HEK293 (cell line): ENCODE data around the gene EIF4G3.

ENCODE experiments used
- CTCF ChIA-PET: fragments of 350-600 bp; formaldehyde crosslinking; extraction: SDS; loops from one replicate; lab custom pipeline; 2021; ENCODE audit warnings: antibody characterized with exemption; lab: Yijun Ruan, JAX
- POLR2A ChIA-PET: fragments of 300-600 bp; formaldehyde crosslinking; extraction: SDS; loops from one replicate; lab custom pipeline; 2020; ENCODE audit warnings: antibody characterized with exemption, inconsistent platforms; lab: Yijun Ruan, JAX
- H3K27ac ChIP-seq: fragments of 200-500 bp; sonication (Bioruptor generic); 2 replicates; pipeline ENCODE4 v1.5.1; 2014; ENCODE audit warnings: low read depth, low read length, control low read depth, inconsistent platforms; ENCODE audit errors: extremely low read depth
- H3K36me3 ChIP-seq, 2 experiments: fragments of 200-500 bp in 1 of 2; sonication (Bioruptor generic) in 1 of 2; 1 replicate in 1 of 2; 2 replicates in 1 of 2; pipeline ENCODE4 v1.5.1; 2014 to 2017; ENCODE audit warnings: inconsistent platforms in 2 of 2, low read length in 2 of 2; ENCODE audit not compliant: control insufficient read depth in 2 of 2, insufficient read depth in 1 of 2
- H3K4me1 ChIP-seq: fragments of 200-500 bp; sonication (Bioruptor generic); 2 replicates; pipeline ENCODE4 v1.5.1; 2014; ENCODE audit warnings: mild to moderate bottlenecking, low read length, inconsistent platforms; ENCODE audit not compliant: control insufficient read depth, insufficient read depth
- H3K4me3 ChIP-seq: 2 replicates; pipeline ENCODE4 v1.5.1; 2011; ENCODE audit warnings: low read depth, mild to moderate bottlenecking, control low read depth, low read length, moderate library complexity
- H3K9me3 ChIP-seq: fragments of 200-500 bp; sonication (Bioruptor generic); 2 replicates; pipeline ENCODE4 v1.5.1; 2014; ENCODE audit warnings: low read depth, low read length, inconsistent platforms; ENCODE audit not compliant: control insufficient read depth, insufficient read depth
- BCL11B ChIP-seq: fragments of 450-650 bp; formaldehyde crosslinking; IDR thresholded peaks from 2 replicates; pipeline ENCODE4 v1.5.1; 2016; ENCODE audit warnings: low read depth, missing biosample characterization, missing genetic modification characterization
- MZF1 ChIP-seq: fragments of 450-650 bp; formaldehyde crosslinking; IDR thresholded peaks from 2 replicates; pipeline ENCODE4 v1.5.1; 2017; ENCODE audit warnings: missing biosample characterization, missing genetic modification characterization, borderline replicate concordance
- SCRT1 ChIP-seq: fragments of 450-650 bp; formaldehyde crosslinking; IDR thresholded peaks from 2 replicates; pipeline ENCODE4 v1.5.1; 2016; ENCODE audit warnings: missing biosample characterization, missing genetic modification characterization, borderline replicate concordance
- ZBTB21 ChIP-seq: fragments of 450-650 bp; formaldehyde crosslinking; IDR thresholded peaks from 2 replicates; pipeline ENCODE4 v1.5.1; 2017; ENCODE audit warnings: missing biosample characterization, missing genetic modification characterization
- ZNF16 ChIP-seq: fragments of 450-650 bp; formaldehyde crosslinking; IDR thresholded peaks from 2 replicates; pipeline ENCODE4 v1.5.1; 2016; ENCODE audit warnings: low read depth, missing biosample characterization, missing genetic modification characterization
- ZNF2 ChIP-seq: fragments of 450-650 bp; formaldehyde crosslinking; IDR thresholded peaks from 2 replicates; pipeline ENCODE4 v1.5.1; 2016; ENCODE audit warnings: missing biosample characterization, missing genetic modification characterization
- ZNF211 ChIP-seq: fragments of 450-650 bp; formaldehyde crosslinking; IDR thresholded peaks from 2 replicates; pipeline ENCODE4 v1.5.1; 2016; ENCODE audit warnings: low read depth, missing biosample characterization, missing genetic modification characterization
- ZNF214 ChIP-seq: fragments of 450-650 bp; formaldehyde crosslinking; IDR thresholded peaks from 2 replicates; pipeline ENCODE4 v1.5.1; 2017; ENCODE audit warnings: missing biosample characterization, mild to moderate bottlenecking, missing genetic modification characterization, borderline replicate concordance
- ZNF292 ChIP-seq: fragments of 450-650 bp; formaldehyde crosslinking; IDR thresholded peaks from 2 replicates; pipeline ENCODE4 v1.5.1; 2016; ENCODE audit warnings: low read depth, missing biosample characterization, missing genetic modification characterization, borderline replicate concordance
- ZNF335 ChIP-seq: fragments of 450-650 bp; formaldehyde crosslinking; conservative IDR thresholded peaks from 2 replicates; pipeline ENCODE4 v1.5.1; 2016; ENCODE audit warnings: missing biosample characterization, missing genetic modification characterization
- ZNF354C ChIP-seq: fragments of 450-650 bp; formaldehyde crosslinking; IDR thresholded peaks from 2 replicates; pipeline ENCODE4 v1.5.1; 2016; ENCODE audit warnings: missing biosample characterization, missing genetic modification characterization, low read depth, borderline replicate concordance
- ZNF433 ChIP-seq: fragments of 450-650 bp; formaldehyde crosslinking; IDR thresholded peaks from 2 replicates; pipeline ENCODE4 v1.5.1; 2016; ENCODE audit warnings: missing biosample characterization, missing genetic modification characterization, low read depth
- ZNF529 ChIP-seq: fragments of 450-650 bp; formaldehyde crosslinking; IDR thresholded peaks from 2 replicates; pipeline ENCODE4 v1.5.1; 2017; ENCODE audit warnings: missing genetic modification characterization, missing biosample characterization; ENCODE audit not compliant: insufficient replicate concordance
- ZNF692 ChIP-seq: fragments of 450-650 bp; formaldehyde crosslinking; IDR thresholded peaks from 2 replicates; pipeline ENCODE4 v1.5.1; 2016; ENCODE audit warnings: missing biosample characterization, missing genetic modification characterization
- ZNF776 ChIP-seq: fragments of 450-650 bp; formaldehyde crosslinking; IDR thresholded peaks from 2 replicates; pipeline ENCODE4 v1.5.0; 2017; ENCODE audit warnings: missing biosample characterization, missing genetic modification characterization, borderline replicate concordance
- TF ChIP-seq, protein P1 (sequence below): fragments of 450-650 bp; formaldehyde crosslinking; IDR thresholded peaks from 2 replicates; pipeline ENCODE4 v1.5.1; 2016; ENCODE audit warnings: missing biosample characterization, missing genetic modification characterization
- TF ChIP-seq, protein P2 (sequence below): fragments of 450-650 bp; formaldehyde crosslinking; IDR thresholded peaks from 2 replicates; pipeline ENCODE4 v1.5.1; 2017; ENCODE audit warnings: missing biosample characterization, missing genetic modification characterization

The EIF4G3 gene

DNA sequence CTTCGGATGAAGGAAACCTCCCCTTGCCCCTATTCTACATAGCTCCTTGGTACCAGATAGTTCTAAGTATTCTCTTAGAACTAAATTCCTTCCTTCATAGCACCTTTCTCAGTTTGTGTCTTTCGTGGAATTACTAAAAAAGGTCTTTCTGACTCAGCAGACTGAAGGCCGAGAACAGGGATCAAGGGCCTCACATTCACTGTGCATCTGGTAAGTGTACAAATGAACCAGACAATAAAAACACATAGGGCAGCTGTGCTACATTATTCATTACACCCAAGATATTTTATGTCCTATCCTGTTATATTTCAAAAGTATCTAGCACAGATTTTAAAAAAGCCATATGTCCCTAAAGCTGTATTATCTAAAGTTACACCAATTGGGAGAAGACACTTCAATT is 326.7 kb downstream of the EIF4G3 start:
- Histone ChIP-seq H3K27ac (no peak overlapping the region), H3K36me3 (peaks cover 44 to 94% of the 10 kb centered on the region in 2 experiments), H3K4me1 (no peaks in the 10 kb centered on the region), H3K9me3 (no peaks in the 10 kb centered on the region), H3K4me3 (no peak overlapping the region)
- CTCF ChIA-PET = interaction anchor here (0.8 to 1.4 kb wide), 4 partner anchors 9 to 421 kb away, joined by 3 to 4 read pairs (median 4); no protein-coding TSS in a partner anchor
- POLR2A ChIA-PET = no interaction called here
- TF ChIP-seq, protein P1, sequence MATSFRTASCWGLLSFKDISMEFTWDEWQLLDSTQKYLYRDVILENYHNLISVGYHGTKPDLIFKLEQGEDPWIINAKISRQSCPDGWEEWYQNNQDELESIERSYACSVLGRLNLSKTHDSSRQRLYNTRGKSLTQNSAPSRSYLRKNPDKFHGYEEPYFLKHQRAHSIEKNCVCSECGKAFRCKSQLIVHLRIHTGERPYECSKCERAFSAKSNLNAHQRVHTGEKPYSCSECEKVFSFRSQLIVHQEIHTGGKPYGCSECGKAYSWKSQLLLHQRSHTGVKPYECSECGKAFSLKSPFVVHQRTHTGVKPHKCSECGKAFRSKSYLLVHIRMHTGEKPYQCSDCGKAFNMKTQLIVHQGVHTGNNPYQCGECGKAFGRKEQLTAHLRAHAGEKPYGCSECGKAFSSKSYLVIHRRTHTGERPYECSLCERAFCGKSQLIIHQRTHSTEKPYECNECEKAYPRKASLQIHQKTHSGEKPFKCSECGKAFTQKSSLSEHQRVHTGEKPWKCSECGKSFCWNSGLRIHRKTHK (tag by site-specific recombination) = no peak

GRCh38 chr1:20849100-20849499 is 327.6 kb downstream of the EIF4G3 start:
- Histone ChIP-seq H3K4me1 (no peaks in the 10 kb centered on the region), H3K4me3 (no peak overlapping the region), H3K27ac (no peak overlapping the region), H3K36me3 (peaks cover 40 to 95% of the 10 kb centered on the region in 2 experiments), H3K9me3 (no peaks in the 10 kb centered on the region)
- ChIA-PET POLR2A (interaction anchor here (1.6 kb wide), 1 partner anchor 62 kb away, joined by 4 read pairs; the partner anchor contains the start of gene HP1BP3), CTCF (interaction anchor here (0.5 to 1.1 kb wide), 3 partner anchors 12 to 699 kb away, joined by 3 to 4 read pairs (median 3); no protein-coding TSS in a partner anchor)
- TF ChIP-seq ZNF335 (tag by site-specific recombination) (no peak), ZNF2 (tag by site-specific recombination) (no peak), ZNF776 (tag by site-specific recombination) (no peak), ZNF214 (tag by site-specific recombination) (no peak), ZNF292 (tag by site-specific recombination) (no peak), ZNF433 (tag by site-specific recombination) (no peak), ZBTB21 (tag by site-specific recombination) (no peak), ZNF529 (no peak), ZNF16 (tag by site-specific recombination) (no peak), BCL11B (tag by site-specific recombination) (no peak), ZNF692 (no peak), ZNF211 (tag by site-specific recombination) (no peak), MZF1 (no peak)
- TF ChIP-seq, protein P2, sequence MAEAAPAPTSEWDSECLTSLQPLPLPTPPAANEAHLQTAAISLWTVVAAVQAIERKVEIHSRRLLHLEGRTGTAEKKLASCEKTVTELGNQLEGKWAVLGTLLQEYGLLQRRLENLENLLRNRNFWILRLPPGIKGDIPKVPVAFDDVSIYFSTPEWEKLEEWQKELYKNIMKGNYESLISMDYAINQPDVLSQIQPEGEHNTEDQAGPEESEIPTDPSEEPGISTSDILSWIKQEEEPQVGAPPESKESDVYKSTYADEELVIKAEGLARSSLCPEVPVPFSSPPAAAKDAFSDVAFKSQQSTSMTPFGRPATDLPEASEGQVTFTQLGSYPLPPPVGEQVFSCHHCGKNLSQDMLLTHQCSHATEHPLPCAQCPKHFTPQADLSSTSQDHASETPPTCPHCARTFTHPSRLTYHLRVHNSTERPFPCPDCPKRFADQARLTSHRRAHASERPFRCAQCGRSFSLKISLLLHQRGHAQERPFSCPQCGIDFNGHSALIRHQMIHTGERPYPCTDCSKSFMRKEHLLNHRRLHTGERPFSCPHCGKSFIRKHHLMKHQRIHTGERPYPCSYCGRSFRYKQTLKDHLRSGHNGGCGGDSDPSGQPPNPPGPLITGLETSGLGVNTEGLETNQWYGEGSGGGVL (tag by site-specific recombination) = no peak
- TF ChIP-seq, all 188 proteins: peak for 0

DNA sequence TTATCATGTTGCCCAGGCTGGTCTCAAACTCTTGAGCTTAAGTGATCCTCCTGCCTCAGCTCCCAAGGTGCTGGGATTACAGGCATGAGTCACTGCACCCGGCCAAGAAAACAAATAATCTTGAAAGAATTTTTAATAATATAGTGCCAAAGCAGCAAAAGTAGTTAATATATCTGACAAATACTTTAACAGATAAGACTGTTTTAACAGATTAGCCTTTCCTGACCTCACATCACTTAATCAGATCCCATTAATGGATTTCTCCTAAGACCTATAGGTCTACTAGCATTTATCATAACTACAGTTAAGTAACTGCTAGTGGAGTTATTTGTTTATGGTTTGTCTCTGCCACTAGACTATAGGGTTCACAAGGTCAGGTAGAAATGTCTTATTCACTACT is 328.5 kb downstream of the EIF4G3 start:
- Histone ChIP-seq H3K27ac (no peak overlapping the region), H3K9me3 (no peaks in the 10 kb centered on the region), H3K36me3 (peaks cover 36 to 92% of the 10 kb centered on the region in 2 experiments), H3K4me3 (no peak overlapping the region), H3K4me1 (no peaks in the 10 kb centered on the region)
- TF ChIP-seq ZNF354C (tag by site-specific recombination) = no peak
- TF ChIP-seq SCRT1 (tag by site-specific recombination) = no peak
- ChIA-PET CTCF (no interaction called here), POLR2A (interaction anchor here (1.6 kb wide), 1 partner anchor 61 kb away, joined by 4 read pairs; the partner anchor contains the start of gene HP1BP3)
